Measurements from ENCODE around the gene CDH23. TPM values are rescaled to one million over a fixed set of nuclear protein-coding genes. Genes with fewer than 3 reads are reported as not detected.

Gene CDH23
- total and polyA plus RNA-seq, 2 donors: 3.6 to 9.9 TPM

DNA sequence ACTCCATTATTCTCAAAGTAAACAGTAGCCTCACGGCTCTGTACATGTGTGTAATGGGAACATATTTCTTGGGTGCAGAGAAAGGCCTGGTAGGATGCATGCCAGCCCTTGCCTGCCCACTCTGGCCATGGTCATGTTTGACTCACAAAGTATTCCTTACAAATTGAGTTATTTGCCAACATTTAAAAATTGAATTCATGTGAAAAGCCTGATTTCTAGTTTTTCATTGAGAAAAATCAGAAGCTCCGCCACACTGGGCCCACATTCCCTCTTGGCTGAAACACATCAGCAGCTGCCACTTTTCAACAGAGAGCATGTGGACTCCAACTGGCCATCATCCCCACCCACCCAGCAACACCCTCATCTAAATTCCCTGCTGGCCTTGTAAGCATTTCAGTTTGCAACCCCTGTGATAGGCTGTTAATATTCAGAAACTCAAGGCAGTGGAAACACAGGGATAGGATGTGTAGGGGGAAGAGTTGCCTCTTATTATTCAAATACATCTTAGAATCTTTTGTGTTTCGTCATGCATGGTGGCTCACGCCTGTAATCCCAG is 40.9 kb downstream of the CDH23 start:
- Histone ChIP-seq H3K4me1 (ENCODE audit: insufficient read depth) (no peaks in the 10 kb centered on the region), H3K27ac (ENCODE audit: low read depth) (no peak overlapping the region), H3K4me3 (ENCODE audit: low read depth, low read length) (no peak overlapping the region), H3K36me3 (ENCODE audit: insufficient read depth) (no peaks in the 10 kb centered on the region)
- no peak for DNase-seq (ENCODE audit: extremely low spot score)
- 77% methylated on average over 4 of the region's 4 CpGs for WGBS

DNA sequence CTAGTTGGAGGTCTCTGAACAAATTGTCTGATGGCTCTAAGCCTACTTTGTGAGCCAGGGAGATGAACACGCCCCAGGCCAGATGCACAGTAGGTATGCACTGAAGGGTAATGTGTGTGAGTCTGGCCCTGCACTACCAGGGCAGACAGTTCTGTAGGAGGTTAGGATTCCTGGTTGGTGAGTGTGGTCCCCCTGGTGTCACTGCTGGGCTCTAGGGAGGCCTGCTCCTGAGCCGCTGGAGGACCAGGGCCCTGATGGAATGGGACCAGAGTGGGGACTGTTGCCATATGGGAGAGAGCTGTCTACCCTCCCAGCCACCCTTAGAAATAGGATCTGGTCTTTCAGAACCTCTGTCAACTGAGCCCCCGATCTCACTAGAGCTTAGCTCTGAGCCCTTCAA is 42.0 kb downstream of the CDH23 start:
- H3K4me1 ChIP-seq (ENCODE audit: insufficient read depth): no peaks in the 10 kb centered on the region
- no peak for DNase-seq (ENCODE audit: extremely low spot score)
- H3K4me3 ChIP-seq (ENCODE audit: low read depth, low read length): no peak overlapping the region
- no peak overlapping the region for H3K27ac ChIP-seq (ENCODE audit: low read depth)
- no peaks in the 10 kb centered on the region for H3K36me3 ChIP-seq (ENCODE audit: insufficient read depth)
- WGBS: 93% methylated on average over 3 of the region's 3 CpGs

- Histone ChIP-seq H3K4me1 (ENCODE audit: insufficient read depth) (no peaks in the 10 kb centered on the region), H3K27ac (ENCODE audit: low read depth) (no peak overlapping the region), H3K36me3 (ENCODE audit: insufficient read depth) (no peaks in the 10 kb centered on the region), H3K4me3 (ENCODE audit: low read depth, low read length) (no peak overlapping the region)
- 87% methylated on average over 9 of the region's 9 CpGs for WGBS
- DNase-seq (ENCODE audit: extremely low spot score): no peak
Observed at GRCh38 chr10:71439670-71440425, 43.1 kb downstream of the CDH23 start.

- WGBS: 82% methylated on average over 9 of the region's 9 CpGs
- DNase-seq (ENCODE audit: extremely low spot score): no peak
- Histone ChIP-seq H3K27ac (ENCODE audit: low read depth) (no peak overlapping the region), H3K4me1 (ENCODE audit: insufficient read depth) (no peaks in the 10 kb centered on the region), H3K36me3 (ENCODE audit: insufficient read depth) (no peaks in the 10 kb centered on the region), H3K4me3 (ENCODE audit: low read depth, low read length) (no peak overlapping the region)
Observed at GRCh38 chr10:71440506-71441035, 43.9 kb downstream of the CDH23 start.

DNA sequence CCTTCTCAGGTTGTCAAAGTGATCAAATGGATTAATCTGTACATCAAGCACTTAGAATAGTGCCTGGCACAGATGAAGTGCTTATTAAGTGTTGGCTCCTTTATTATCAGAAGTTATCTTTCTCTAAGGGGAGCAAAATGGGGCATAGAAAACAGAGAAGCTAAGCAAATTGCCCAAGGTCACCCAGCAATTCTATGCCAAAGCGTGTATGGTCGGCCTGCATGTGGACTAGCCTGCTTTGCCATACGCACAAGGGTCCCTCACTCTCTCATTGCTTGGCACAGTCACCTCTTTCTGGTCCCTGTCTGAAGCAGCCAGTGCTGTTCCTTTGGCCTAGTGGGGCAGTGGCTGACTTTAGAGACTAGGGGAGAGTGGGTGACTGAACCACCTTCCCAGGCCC is 45.3 kb downstream of the CDH23 start:
- WGBS: 96% methylated on average over 3 of the region's 3 CpGs
- H3K4me3 ChIP-seq (ENCODE audit: low read depth, low read length): no peak overlapping the region
- no peaks in the 10 kb centered on the region for H3K36me3 ChIP-seq (ENCODE audit: insufficient read depth)
- DNase-seq (ENCODE audit: extremely low spot score): no peak
- H3K27ac ChIP-seq (ENCODE audit: low read depth): no peak overlapping the region
- no peaks in the 10 kb centered on the region for H3K4me1 ChIP-seq (ENCODE audit: insufficient read depth)

DNA sequence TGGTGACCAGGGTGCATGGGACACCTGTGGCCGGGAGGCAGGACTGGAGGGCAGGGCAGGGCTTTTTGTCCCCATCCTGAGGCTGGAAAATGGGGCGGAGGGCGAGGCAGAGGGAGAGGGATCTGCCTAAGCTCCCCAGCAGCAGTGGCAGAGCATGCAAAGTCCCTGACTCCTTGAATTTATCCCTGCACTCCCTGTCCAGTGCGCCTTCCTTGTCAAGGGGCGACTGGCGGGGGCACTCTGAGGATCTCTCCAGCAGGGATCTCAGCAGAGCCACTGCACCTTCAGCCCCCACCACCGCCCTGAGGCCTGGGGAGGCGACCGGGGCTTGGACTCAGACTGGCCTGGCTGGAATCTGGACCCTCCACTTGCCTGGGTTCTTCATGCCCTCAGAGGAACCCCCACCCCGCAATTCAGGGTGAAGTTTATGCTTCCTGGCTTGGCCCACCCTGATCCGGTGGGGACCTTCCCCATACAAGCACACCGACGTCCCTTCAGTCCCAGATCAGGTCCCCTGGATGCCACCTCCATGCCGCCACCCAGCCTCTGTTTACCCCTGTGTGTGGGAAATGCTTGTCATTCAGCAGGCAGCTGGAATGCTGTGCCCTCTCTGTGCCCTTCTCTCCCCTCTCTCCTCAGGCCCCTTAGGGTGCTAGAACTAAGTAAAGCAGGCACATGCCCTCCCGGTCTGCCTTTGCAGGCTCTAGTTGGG is 46.3 kb downstream of the CDH23 start:
- H3K4me1 ChIP-seq (ENCODE audit: insufficient read depth): no peaks in the 10 kb centered on the region
- H3K36me3 ChIP-seq (ENCODE audit: insufficient read depth): no peaks in the 10 kb centered on the region
- no peak overlapping the region for H3K27ac ChIP-seq (ENCODE audit: low read depth)
- no peak overlapping the region for H3K4me3 ChIP-seq (ENCODE audit: low read depth, low read length)
- no peak for DNase-seq (ENCODE audit: extremely low spot score)
- WGBS: 86% methylated on average over 15 of the region's 15 CpGs

DNA sequence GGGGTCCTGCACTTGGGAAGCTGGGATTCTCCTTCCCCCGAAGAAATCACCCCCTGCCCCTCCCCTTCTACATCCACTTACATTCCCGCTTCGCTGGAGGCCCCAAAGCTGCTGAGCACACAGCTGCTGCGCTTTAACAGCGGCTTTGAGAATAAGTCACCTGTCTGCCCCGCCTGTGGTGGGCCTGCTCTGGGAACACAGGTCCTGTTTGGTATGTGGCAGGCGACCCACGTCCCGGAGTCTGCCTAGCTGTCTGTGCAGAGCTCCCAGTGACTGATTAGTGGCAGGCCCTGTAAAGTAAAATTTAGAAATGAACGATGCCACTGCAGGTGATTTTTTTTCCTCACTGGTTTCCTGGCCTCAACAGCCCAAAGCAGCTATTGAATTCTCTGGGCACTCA is 47.0 kb downstream of the CDH23 start:
- WGBS: 61% methylated on average over 10 of the region's 10 CpGs
- Histone ChIP-seq H3K27ac (ENCODE audit: low read depth) (no peak overlapping the region), H3K4me1 (ENCODE audit: insufficient read depth) (no peaks in the 10 kb centered on the region), H3K36me3 (ENCODE audit: insufficient read depth) (no peaks in the 10 kb centered on the region), H3K4me3 (ENCODE audit: low read depth, low read length) (no peak overlapping the region)
- DNase-seq (ENCODE audit: extremely low spot score): no peak

DNA sequence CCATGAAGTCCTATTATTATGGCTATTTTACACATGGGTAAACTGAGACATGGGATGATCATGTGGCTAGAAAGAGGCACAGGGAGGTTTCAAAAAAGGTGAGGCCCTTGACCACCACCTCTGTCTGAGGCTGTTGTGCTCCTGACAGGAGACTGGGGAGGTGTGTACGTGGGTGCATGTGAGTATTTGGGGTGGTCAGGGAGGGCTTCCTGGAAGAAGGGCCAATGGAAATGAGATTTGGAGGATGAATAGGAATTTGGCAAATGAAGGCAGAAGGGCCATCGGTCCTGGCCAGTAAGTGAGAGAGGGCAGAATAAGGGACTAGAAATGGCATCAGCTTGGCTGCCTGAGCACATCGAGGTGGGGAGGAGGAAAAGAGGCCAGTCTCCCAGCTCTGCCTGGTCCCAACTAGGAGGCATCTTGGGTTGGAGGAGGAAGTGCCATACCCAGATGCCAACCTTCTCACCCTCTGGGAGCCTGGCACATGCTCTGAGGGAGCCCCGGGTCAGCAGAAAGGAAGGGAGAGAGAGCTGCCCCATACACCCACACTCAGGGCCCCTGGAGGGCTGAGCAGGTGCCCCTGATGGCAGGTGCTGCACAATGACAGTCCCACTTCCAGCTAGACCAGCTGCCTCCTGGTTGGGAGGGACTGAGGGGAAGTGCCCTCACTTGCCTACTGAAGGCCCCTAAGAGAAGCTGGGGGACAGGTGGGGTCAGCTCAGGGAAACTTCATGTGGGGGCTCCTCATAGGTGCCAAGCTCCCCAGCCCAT is 47.7 kb downstream of the CDH23 start:
- no peaks in the 10 kb centered on the region for H3K36me3 ChIP-seq (ENCODE audit: insufficient read depth)
- H3K4me1 ChIP-seq (ENCODE audit: insufficient read depth): no peaks in the 10 kb centered on the region
- no peak overlapping the region for H3K27ac ChIP-seq (ENCODE audit: low read depth)
- 88% methylated on average over 4 of the region's 4 CpGs for WGBS
- DNase-seq (ENCODE audit: extremely low spot score): no peak
- H3K4me3 ChIP-seq (ENCODE audit: low read depth, low read length): no peak overlapping the region

GRCh38 chr10:71447676-71448075 is 51.0 kb downstream of the CDH23 start:
- Histone ChIP-seq H3K4me3 (ENCODE audit: low read depth, low read length) (no peak overlapping the region), H3K4me1 (ENCODE audit: insufficient read depth) (no peaks in the 10 kb centered on the region), H3K36me3 (ENCODE audit: insufficient read depth) (no peaks in the 10 kb centered on the region), H3K27ac (ENCODE audit: low read depth) (no peak overlapping the region)
- DNase-seq (ENCODE audit: extremely low spot score): no peak
- 74% methylated on average over 2 of the region's 2 CpGs for whole genome bisulfite sequencing

DNA sequence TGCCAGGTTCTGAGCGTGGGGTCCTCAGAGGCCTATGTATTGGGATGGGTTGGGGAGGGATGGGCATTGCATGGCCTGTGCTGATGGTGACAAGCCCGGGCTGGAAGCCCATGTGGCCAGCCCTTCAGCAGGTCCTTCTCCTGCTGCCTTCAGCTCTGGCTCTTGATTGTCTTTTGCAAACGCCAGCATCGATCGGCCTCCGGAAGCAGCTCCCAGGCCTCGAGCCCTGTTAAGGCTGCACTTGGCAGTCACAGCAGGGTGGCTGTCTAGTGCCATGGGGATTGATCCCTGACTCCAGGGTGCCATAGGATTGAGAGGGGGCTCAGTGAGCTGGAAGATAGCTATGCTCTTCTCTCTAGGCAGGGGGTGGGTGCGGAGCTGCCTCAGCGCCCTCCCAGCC is 51.4 kb downstream of the CDH23 start:
- Histone ChIP-seq H3K36me3 (ENCODE audit: insufficient read depth) (no peaks in the 10 kb centered on the region), H3K4me1 (ENCODE audit: insufficient read depth) (no peaks in the 10 kb centered on the region), H3K4me3 (ENCODE audit: low read depth, low read length) (no peak overlapping the region), H3K27ac (ENCODE audit: low read depth) (no peak overlapping the region)
- DNase-seq (ENCODE audit: extremely low spot score): no peak
- WGBS: 89% methylated on average over 9 of the region's 9 CpGs

- Histone ChIP-seq H3K4me1 (ENCODE audit: insufficient read depth) (no peaks in the 10 kb centered on the region), H3K4me3 (ENCODE audit: low read depth, low read length) (no peak overlapping the region), H3K36me3 (ENCODE audit: insufficient read depth) (no peaks in the 10 kb centered on the region), H3K27ac (ENCODE audit: low read depth) (no peak overlapping the region)
- DNase-seq (ENCODE audit: extremely low spot score): no peak
- WGBS: 92% methylated on average over 5 of the region's 5 CpGs
Observed at GRCh38 chr10:71449026-71449425, 52.3 kb downstream of the CDH23 start.

DNA sequence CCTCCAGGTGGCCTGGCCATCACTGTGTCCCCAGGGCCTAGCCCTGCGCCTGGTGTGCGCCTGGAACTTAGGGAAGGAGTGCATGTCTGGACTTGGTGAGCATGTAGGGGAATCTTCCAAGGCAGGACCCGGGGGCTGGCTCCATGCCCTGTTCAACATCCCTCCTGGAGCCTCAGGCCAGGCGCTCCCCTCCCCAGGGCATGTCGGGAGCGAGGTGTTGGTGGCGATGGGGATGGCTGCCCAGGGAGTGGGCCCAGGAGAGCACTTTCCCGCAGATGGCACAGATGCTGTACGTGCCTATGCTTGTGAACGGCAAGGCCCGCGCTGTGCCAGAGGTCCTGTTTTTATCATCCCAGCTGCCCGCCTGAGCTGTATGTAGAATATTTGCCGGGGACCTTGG is 55.0 kb downstream of the CDH23 start:
- DNase-seq (ENCODE audit: extremely low spot score): no peak
- Histone ChIP-seq H3K4me3 (ENCODE audit: low read depth, low read length) (no peak overlapping the region), H3K36me3 (ENCODE audit: insufficient read depth) (no peaks in the 10 kb centered on the region), H3K27ac (ENCODE audit: low read depth) (no peak overlapping the region), H3K4me1 (ENCODE audit: insufficient read depth) (no peaks in the 10 kb centered on the region)
- WGBS: 89% methylated on average over 14 of the region's 14 CpGs

DNA sequence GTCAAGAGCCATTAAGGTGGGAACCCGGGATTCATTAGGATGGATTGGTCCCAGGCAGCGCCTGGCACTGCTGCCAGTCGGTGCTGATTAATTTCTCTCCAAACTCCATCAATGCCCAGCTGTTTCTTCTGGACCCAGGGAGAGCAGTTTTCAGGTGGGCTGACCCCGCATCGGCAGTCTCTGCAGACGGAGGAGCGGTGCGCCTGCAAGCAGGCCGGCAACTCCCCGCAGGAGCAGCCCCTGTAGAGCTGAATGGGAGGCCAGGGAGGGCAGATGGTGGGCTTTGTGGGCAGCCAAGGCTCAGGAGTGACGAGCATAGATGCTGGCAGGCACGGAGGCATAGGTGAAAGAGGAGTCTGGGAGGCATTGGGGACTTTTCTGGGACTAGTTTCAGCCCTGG is 56.5 kb downstream of the CDH23 start:
- WGBS: 83% methylated on average over 12 of the region's 12 CpGs
- Histone ChIP-seq H3K36me3 (ENCODE audit: insufficient read depth) (no peaks in the 10 kb centered on the region), H3K4me1 (ENCODE audit: insufficient read depth) (no peaks in the 10 kb centered on the region), H3K27ac (ENCODE audit: low read depth) (no peak overlapping the region), H3K4me3 (ENCODE audit: low read depth, low read length) (no peak overlapping the region)
- DNase-seq (ENCODE audit: extremely low spot score): no peak

Data from urinary bladder (tissue), 4 donors.